ENCODE data around the gene STMND1.
"Not testable (repeated sequence)": the region's sequence is repeated elsewhere in the genome, so short reads cannot be mapped to it uniquely, and the experiment has no call there.

GRCh38 chr6:17073596-17073995, 28.3 kb upstream of the STMND1 start:
- TF ChIP-seq CTCF (conservative IDR thresholded peaks at IDR 0.05 in 1 of 2, IDR thresholded peaks at IDR 0.05 in 1 of 2; ENCODE audit: low read depth in 1 of 2, low read length in 2 of 2); EZH2 (IDR thresholded peaks at IDR 0.05; ENCODE audit: low read length, missing control alignments): not testable (repeated sequence)

All from fibroblast of lung (primary cell).